ACC112 (cell line): Measurements from ENCODE around the gene UTS2.

Experiments used
- H2AFZ ChIP-seq: fragments of 200-600 bp; sonication (generic); one replicate; pipeline ENCODE4 v1.6.0; 2017; ENCODE audit warnings: antibody characterized with exemption, low read length; ENCODE audit not compliant: unreplicated experiment
- H3K27ac ChIP-seq: fragments of 200-600 bp; sonication (generic); 2 replicates; pipeline ENCODE4 v1.5.1; 2014; ENCODE audit warnings: low read depth, mild to moderate bottlenecking, antibody characterized with exemption, low read length, moderate library complexity
- H3K27me3 ChIP-seq: fragments of 200-600 bp; sonication (generic); 2 replicates; pipeline ENCODE4 v1.6.1; 2014; ENCODE audit warnings: mild to moderate bottlenecking, antibody characterized with exemption, low read length, moderate library complexity, mixed read lengths; ENCODE audit not compliant: insufficient read depth
- H3K36me3 ChIP-seq: fragments of 200-600 bp; sonication (generic); 2 replicates; pipeline ENCODE4 v1.6.1; 2016; ENCODE audit warnings: mild to moderate bottlenecking, antibody characterized with exemption, low read length, moderate library complexity, mixed read lengths; ENCODE audit not compliant: insufficient read depth
- H3K4me1 ChIP-seq: fragments of 200-600 bp; sonication (generic); one replicate; pipeline ENCODE4 v1.6.1; 2016; ENCODE audit warnings: low read length, mixed read lengths; ENCODE audit not compliant: insufficient read depth, unreplicated experiment, control insufficient read depth
- H3K4me3 ChIP-seq: fragments of 200-600 bp; sonication (generic); 2 replicates; pipeline ENCODE4 v1.5.1; 2014; ENCODE audit warnings: mild to moderate bottlenecking, low read depth, low read length
- H3K79me2 ChIP-seq: fragments of 200-600 bp; sonication (generic); one replicate; pipeline ENCODE4 v1.6.0; 2016; ENCODE audit warnings: low read length; ENCODE audit not compliant: control insufficient read depth, unreplicated experiment, insufficient read depth

UTS2 gene

DNA sequence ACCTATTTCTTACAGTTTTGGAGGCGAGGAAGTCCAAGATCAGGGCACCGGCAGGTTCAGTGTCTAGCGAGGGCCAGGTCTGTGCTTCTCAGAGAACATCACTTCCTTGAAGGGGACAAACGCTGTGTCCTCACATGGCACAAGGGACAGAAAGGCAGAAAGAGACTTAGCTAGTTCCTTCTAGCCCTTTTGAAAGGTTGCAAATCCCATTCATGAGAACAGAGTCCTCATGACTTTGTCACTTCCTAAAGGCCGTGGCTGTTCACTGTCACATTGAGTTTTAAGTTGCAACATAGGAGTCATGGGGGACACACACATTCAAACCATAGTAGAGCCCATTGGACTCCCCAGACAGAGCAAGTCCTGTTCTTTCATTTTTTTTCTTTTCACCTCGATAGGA is 41.4 kb downstream of the UTS2 start:
- Histone ChIP-seq H3K4me3 (no peak overlapping the region), H3K27me3 (no peaks in the 10 kb centered on the region), H3K79me2 (no peaks in the 10 kb centered on the region), H3K36me3 (peaks cover 24% of the 10 kb centered on the region), H2AFZ (no peak overlapping the region), H3K4me1 (peaks cover 10% of the 10 kb centered on the region), H3K27ac (no peak overlapping the region)

GRCh38 chr1:7810395-7810794 is 42.5 kb downstream of the UTS2 start:
- Histone ChIP-seq H2AFZ (no peak overlapping the region), H3K36me3 (peaks cover 24% of the 10 kb centered on the region), H3K27me3 (no peaks in the 10 kb centered on the region), H3K4me3 (no peak overlapping the region), H3K79me2 (no peaks in the 10 kb centered on the region), H3K27ac (peak overlapping the region; percentile 49), H3K4me1 (peaks cover 10% of the 10 kb centered on the region)

DNA sequence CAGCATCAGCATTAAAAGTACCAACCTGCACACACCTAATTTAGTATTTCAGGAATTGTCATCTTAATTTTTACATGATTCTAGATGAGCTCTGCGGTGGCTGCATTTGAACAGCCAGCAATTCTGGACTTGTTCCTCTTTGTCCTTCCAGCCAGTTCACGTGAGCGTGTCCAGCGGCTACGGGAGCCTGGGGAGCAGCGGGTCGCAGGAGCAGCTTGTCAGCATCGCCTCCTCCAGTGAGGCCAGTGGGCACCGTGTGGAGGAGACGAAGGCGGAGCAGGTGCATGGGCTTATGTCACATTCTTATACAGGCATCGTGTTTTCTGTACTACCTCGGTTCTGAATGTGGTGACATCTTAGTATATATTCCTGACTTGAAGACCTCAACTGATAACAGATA is 43.1 kb downstream of the UTS2 start:
- H2AFZ ChIP-seq, result no peak overlapping the region
- H3K27me3 ChIP-seq, result no peaks in the 10 kb centered on the region
- peaks cover 10% of the 10 kb centered on the region for H3K4me1 ChIP-seq
- peak overlapping the region; percentile 35; the same call in 1 of the 2 replicates for H3K27ac ChIP-seq
- H3K4me3 ChIP-seq, result no peak overlapping the region
- no peaks in the 10 kb centered on the region for H3K79me2 ChIP-seq
- peaks cover 24% of the 10 kb centered on the region for H3K36me3 ChIP-seq

GRCh38 chr1:7808253-7808844 is 44.5 kb downstream of the UTS2 start:
- H3K4me3 ChIP-seq, result no peak overlapping the region
- H3K79me2 ChIP-seq, result no peaks in the 10 kb centered on the region
- H3K27me3 ChIP-seq, result no peaks in the 10 kb centered on the region
- peaks cover 10% of the 10 kb centered on the region for H3K4me1 ChIP-seq
- H3K36me3 ChIP-seq, result peaks cover 13% of the 10 kb centered on the region
- H3K27ac ChIP-seq, result no peak overlapping the region
- no peak overlapping the region for H2AFZ ChIP-seq

GRCh38 chr1:7805460-7805859 is 47.4 kb downstream of the UTS2 start:
- H3K36me3 ChIP-seq, result no peaks in the 10 kb centered on the region
- no peaks in the 10 kb centered on the region for H3K27me3 ChIP-seq
- H3K27ac ChIP-seq, result no peak overlapping the region
- H3K4me1 ChIP-seq, result peaks cover 6% of the 10 kb centered on the region
- H3K4me3 ChIP-seq, result no peak overlapping the region
- H3K79me2 ChIP-seq, result no peaks in the 10 kb centered on the region
- H2AFZ ChIP-seq, result no peak overlapping the region
